Measurements from ENCODE around the gene MPG.

- TF ChIP-seq CTCF (conservative IDR thresholded peaks at IDR 0.05; ENCODE audit: low read length) (no peak), EZH2phosphoT487 (IDR thresholded peaks at IDR 0.05; ENCODE audit: borderline replicate concordance, low read depth, low read length) (no peak)
Observed at GRCh38 chr16:100989-101388, 23.0 kb downstream of the MPG start.
